GM15510 (cell line): ENCODE results near the gene RPS23.

ENCODE experiments used
- POLR2A ChIP-seq: IDR thresholded peaks from 3 replicates; pipeline ENCODE4 v1.6.1; 2011; ENCODE audit warnings: borderline replicate concordance; ENCODE audit not compliant: insufficient read length; ENCODE audit errors: extremely low read depth

RPS23 gene

DNA sequence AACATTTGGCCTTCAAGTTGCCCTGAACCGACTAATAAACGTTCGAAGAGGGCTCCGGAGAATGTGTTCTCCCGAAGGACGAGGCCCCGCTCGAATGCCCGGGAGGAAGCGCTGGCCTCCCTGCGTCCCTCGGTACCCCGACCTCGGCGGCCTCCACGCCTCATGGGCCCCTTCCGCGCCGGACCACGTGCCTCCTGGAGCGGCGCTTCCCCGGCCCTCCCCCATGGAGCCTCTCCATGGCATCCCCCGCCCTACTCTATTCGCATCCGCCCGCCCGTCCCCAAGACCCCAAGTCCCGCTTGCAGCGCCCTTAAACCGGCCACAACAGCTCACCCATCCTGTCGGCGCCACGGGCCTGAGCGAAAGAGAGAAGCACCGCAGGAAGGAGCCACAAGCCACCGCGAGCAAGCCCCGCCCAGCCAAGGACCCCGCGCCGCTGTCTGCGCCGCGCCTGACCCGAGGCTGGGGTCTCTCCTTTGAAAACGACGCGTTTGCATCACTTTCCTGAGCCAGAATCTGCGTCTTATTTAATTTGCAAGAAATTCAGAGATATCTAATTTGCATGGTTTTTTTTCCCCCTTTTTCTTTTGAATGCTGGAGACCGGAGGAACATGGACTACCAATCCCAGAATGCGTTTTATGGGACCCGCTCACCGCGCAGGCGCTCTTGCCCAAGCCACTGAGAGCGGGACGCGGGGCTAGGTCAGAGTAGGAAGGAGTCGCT, at the start of gene RPS23:
TSS of gene RPS23 (minus strand) at position 368 of the 724 bp plus-strand sequence. CDS start at position 337, 31 bp downstream.
- TF ChIP-seq POLR2A, result peak; percentile 94

DNA sequence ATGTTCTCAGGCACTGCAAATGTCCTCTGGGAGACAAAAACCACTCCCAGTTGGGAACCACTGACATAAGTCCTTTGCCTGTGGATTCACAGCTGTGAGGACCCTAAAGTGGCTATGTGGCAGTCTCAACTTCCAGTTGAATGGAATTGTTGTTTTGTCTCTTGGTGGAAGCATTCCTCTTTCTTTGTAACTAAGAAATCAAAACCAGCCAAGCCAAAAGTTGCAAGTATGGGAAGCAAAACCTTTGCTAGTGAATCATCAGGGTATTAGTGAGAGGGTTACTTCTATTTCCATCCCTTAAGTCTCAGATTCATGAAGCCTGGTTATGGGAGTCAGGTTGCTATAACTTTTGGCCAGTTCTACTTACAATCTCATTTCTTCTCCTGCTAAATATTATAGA, 49.8 kb upstream of the RPS23 start:
- TF ChIP-seq POLR2A, result no peak

DNA sequence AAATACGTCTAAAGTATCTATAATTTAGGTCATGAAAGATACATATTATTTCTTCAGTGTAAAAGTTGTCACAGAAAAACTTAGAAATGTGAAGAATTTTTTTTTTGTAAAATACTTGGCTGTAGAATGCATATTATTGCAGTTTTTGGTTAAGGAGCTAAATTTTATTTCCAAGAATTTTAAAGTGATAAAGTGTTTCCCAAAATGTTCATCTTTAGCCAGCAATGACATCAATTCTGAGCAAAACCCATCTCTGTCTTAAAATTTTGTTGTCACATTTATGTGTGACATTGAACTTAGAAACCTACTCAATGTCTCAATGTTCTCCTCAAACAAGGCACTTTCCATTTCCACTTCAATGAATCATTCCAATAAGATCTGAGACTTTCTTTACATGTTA, 47.8 kb upstream of the RPS23 start:
- no peak for TF ChIP-seq POLR2A

DNA sequence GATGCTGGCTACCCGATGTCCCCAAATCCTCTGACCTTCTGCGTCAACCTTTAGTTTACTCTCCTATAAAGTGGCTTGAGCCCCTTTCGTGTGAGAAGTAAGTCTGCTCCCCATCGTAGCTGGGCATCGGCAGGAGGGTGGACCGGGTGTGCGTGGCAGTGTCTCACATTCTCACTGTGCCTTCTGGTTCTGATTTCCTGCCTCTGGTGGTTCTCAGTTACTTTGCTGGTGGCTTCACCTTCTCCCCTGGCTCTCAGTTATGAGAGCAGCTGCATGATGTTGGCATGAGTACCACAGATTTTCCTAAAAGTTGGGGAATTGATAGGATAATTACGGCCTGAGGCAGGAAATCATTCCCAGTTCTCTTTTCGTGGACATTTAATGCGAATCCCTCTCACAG, 47.0 kb upstream of the RPS23 start:
- TF ChIP-seq POLR2A, result no peak

DNA sequence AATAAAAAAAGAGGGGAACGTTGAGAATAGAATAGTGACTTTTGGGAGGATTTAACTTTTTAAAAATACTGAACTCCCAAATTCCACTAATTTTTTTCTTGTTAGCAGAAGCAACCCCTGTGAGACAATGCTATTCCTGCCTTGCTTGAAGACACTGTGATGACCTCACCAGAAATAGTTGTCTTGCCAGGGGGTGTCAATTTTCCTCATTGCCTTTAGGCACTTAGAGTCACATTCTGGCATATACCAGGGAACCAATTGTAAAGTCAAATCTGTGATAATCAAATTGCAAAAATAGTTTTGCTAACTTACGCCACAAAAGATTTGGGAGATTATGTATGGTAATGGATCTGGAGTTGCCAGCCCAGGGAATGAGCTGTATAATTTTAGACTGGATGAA, 42.8 kb upstream of the RPS23 start:
- no peak for TF ChIP-seq POLR2A

DNA sequence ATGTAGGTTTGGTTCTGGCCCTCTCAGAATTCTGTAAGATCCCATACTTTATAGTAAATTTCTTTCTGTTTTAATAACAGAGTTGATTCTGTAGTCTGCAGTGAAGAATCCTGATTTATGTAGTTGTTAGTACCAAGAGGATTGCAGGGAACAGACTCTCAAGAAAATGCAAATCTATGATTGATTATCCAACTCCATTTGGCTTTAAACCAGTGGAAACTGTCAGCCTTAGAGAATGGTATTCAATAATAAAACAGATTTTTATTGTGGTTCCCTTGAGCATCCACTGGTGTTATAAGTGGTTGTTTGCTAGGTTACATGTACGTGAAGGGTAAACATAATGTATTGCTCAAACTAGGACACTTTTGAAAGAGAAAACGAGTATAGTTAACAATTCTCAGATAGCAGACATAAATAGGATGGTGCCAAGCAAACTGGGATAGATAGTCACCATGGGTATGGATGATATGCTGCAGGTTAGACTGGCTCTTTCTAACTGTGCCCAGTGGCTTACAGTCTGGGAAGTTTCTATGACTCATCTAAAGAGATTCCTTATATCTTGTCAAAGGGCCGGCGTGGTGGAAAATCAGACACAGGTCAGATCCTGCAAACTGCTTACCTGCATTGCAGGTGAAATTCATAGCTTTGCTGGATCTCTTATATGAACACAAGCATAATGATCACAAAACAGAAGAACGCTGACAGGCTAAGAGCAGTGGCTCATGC, 41.7 kb upstream of the RPS23 start:
- no peak for TF ChIP-seq POLR2A

DNA sequence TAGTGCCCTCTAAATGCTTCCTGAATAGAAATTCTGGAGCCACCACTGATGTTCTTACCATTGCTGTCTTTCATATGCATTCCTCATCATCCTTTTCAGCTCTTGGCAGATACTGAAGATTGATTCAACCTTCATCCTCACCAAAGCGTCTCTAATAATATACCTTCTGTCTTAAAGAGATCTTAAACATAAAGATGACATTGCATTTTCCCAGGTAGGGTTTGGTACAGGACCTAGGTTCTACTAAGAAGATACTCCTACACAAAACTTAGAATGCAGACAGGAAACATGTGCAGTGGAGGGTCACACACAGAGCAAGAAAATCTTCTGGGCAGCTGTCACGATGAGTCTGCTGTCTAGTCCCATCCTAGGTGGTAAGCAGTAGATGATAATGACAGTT, 41.0 kb upstream of the RPS23 start:
- no peak for TF ChIP-seq POLR2A

DNA sequence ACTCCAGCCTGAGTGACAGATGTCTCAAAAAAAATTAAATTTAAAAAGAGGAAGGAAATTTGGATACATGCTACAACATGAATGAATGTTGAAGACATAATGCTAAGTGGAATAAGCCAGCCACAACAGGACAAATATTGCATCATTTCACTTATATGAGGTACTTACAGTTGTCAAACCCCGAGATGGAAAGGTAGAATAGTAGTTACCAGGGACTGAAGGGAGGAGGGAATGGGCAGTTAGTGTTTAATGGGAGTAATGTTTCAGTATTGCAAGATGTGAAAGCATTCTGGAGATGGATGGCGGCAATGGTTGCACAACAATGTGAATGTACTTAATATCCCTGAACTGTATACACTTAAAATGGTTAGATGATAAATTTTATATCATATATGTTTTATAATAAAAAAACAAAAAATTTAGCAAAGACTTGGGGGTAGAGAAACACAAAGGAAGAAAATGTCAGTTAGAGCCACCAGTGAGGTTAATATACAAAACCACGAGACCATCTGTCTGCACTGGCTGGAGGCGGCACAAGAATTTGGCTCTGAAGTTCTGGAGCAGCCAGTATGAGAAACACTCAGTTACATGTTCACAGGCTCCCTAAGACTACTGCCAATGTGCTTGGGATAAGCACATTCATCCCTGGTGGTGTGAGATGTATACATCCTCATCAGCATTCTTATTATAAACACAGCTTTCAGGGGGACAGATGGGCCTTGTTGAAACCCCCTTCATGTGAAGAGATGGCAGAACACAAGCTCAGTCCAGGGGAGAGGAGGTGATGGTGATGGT, 37.0 kb upstream of the RPS23 start:
- no peak for TF ChIP-seq POLR2A

DNA sequence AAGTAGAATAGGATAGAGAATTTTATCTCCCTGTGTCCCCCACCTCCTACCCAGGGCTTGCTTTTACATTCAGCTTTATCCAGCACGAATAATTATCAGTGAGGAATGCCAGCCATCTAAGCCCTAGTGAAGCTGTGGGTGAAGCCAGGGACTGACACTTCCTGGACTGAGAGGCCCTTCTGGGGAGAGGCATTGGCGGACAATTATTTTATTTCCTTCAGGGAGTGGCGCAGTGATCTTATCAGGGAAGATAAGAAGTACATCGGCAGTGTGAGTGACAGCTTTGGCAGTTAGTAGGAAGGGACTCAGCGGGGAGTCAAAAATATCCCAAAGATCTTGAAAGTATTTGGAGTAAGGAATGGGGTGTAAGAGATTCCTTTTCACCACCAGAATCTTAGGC, 34.9 kb upstream of the RPS23 start:
- no peak for TF ChIP-seq POLR2A

DNA sequence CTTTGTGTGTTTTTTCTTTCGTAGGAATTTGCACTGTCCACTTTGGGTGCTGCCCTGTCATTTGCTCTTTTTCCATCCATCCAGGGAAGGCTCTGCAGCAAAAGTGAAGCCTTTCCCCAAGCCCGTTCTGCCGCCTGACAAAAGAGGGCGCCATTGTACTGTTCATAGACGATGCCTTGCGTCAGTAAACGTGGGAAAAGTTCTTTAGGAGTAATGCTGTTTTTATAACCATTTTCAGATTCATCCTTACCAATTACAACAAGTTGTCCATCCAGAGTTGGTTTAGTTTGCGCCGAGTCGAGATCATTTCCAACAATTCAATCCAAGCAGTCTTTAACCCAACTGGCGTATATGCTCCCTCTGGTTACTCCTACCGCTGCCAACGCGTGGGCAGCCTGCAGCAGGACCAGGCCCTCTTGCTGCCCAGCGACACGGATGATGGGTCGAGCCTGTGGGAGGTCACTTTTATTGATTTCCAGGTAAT, 34.3 kb upstream of the RPS23 start:
- no peak for TF ChIP-seq POLR2A

DNA sequence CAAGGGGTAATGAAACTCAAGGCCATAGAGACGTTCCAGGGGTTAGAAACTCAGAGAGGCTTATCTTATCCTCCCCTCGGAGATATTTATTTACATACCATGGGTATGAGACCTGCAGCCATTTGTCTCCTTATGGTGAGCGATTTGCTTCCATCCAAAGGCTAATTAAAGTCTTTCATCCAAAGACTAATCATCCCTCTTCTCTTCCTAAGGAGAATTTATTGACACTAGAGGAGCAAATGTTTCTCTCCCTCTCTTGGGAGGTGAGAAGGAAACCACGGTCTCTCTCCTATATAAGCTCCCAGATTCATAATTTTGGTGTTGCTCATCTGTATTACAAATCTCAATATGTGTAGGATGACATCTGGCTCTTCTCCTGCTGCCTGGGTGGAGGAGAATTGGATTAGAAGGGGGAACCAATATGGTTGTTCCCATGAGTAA, 31.0 kb upstream of the RPS23 start:
- TF ChIP-seq POLR2A, result no peak

DNA sequence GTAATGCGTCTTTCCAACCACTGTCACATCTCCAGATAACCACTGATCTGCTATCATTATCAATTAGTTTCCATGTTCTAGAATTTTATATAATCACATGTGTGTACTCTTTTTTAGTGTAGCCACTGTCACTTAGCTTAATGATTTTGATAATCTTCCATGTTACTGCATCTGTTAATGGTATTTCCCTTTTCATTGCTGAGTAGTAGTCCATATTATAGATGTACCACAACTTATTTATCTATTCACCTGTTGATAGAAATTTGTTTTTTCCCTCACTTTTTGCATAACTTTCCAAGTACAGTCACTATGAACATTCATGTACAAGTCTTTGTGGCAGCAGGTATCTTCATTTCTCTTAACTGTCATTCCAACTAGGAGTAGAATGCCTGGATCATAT, 30.3 kb upstream of the RPS23 start:
- TF ChIP-seq POLR2A, result no peak

DNA sequence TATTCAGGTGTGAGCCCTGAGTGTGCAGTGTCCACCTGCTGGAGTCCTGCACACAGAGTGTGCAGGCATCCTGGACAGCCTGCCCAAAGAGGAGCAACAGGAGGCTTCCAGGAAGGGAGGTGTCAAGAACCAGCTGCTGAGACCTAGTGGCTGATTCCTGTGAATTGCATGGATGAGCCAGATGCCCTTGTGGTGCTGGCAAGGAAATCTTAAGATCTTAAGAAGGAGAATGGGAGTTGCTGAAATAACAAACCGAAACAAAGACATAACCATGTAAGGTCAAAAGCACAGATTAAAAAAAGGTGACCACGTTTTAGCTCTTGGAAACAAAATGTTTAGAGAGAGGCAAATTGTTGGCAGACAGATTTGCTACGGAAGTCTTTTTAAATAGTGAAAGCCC, 29.3 kb upstream of the RPS23 start:
- no peak for TF ChIP-seq POLR2A

DNA sequence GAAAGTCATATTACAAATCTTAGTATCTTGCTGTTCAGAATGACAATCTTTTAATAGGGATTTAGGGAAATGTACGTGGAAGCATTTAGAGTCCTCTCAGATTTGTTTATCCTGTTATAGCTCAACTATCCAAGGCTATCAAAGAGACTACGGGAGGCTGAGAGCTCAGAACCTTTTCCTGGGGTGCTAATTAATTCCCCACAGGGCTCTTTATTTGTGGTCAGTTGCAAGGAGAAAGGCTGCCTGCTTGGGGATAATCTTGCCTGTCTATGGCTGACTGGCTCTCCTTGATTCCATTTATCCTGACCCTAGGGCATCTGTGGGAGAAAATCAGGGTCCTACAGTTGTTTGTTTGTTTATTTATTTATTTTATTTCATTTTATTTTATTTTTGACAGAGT, 28.0 kb upstream of the RPS23 start:
- TF ChIP-seq POLR2A, result no peak

DNA sequence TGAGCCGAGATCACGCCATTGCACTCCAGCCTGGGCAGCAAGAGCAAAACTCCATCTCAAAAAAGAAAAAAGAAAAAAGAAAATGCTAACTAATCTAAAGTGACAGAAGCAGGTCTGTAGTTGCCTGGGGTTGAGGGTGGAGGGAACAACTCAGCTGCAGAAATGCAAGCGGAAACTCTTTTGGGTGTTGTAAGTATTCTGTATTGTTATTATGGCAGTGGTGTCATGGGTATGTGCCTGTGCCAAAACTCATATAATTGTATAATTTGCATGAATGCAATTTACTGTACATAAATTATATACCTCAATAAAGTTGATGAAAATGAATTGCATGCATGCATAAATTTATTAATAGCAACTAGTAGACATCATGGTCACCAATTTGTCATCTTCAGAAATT, 23.0 kb upstream of the RPS23 start:
- no peak for TF ChIP-seq POLR2A
